Measurements from ENCODE around the gene AMER1.

The AMER1 gene

GRCh38 chrX:64205735-64206501 lies 410 bp upstream of the AMER1 start:
- no peak for TF ChIP-seq CTCF (IDR thresholded peaks at IDR 0.05; ENCODE audit: insufficient read depth, low read length, poor library complexity, severe bottlenecking)
- peak; percentile 92 for DNase-seq (ENCODE audit: extremely low read depth, insufficient read length)
- Histone ChIP-seq H3K36me3 (ENCODE audit: control insufficient read depth, insufficient read depth, low read length) (no peaks in the 10 kb centered on the region; the same call in 1 of the 2 replicates), H3K4me3 (replicated peaks; ENCODE audit: low read depth, low read length) (peak overlapping the region; percentile 70), H3K27me3 (replicated peaks; ENCODE audit: control insufficient read depth, insufficient read depth, low read length) (no peaks in the 10 kb centered on the region)

- Histone ChIP-seq H3K27me3 (replicated peaks; ENCODE audit: control insufficient read depth, insufficient read depth, low read length) (no peaks in the 10 kb centered on the region), H3K4me3 (replicated peaks; ENCODE audit: low read depth, low read length) (peak overlapping the region; percentile 70), H3K36me3 (ENCODE audit: control insufficient read depth, insufficient read depth, low read length) (no peaks in the 10 kb centered on the region; the same call in 1 of the 2 replicates)
- DNase-seq (ENCODE audit: extremely low read depth, insufficient read length) = peak; percentile 51
- no peak for TF ChIP-seq CTCF (IDR thresholded peaks at IDR 0.05; ENCODE audit: insufficient read depth, low read length, poor library complexity, severe bottlenecking)
Measured at GRCh38 chrX:64204701-64205440, 637 bp downstream of the AMER1 start.

- peak; percentile 3 for DNase-seq (ENCODE audit: extremely low read depth, insufficient read length)
- no peak for TF ChIP-seq CTCF (IDR thresholded peaks at IDR 0.05; ENCODE audit: insufficient read depth, low read length, poor library complexity, severe bottlenecking)
- H3K36me3 ChIP-seq (ENCODE audit: control insufficient read depth, insufficient read depth, low read length) = no peaks in the 10 kb centered on the region; the same call in 1 of the 2 replicates
- H3K27me3 ChIP-seq (replicated peaks; ENCODE audit: control insufficient read depth, insufficient read depth, low read length) = no peaks in the 10 kb centered on the region
- peak overlapping the region; percentile 70 for H3K4me3 ChIP-seq (replicated peaks; ENCODE audit: low read depth, low read length)
Measured at GRCh38 chrX:64204252-64204651, 1.3 kb downstream of the AMER1 start.

GRCh38 chrX:64202808-64203325 lies 2.6 kb downstream of the AMER1 start:
- H3K27me3 ChIP-seq (replicated peaks; ENCODE audit: control insufficient read depth, insufficient read depth, low read length) = no peaks in the 10 kb centered on the region
- no peak overlapping the region for H3K4me3 ChIP-seq (replicated peaks; ENCODE audit: low read depth, low read length)
- no peaks in the 10 kb centered on the region; the same call in 1 of the 2 replicates for H3K36me3 ChIP-seq (ENCODE audit: control insufficient read depth, insufficient read depth, low read length)
- DNase-seq (ENCODE audit: extremely low read depth, insufficient read length) = no peak
- TF ChIP-seq CTCF (IDR thresholded peaks at IDR 0.05; ENCODE audit: insufficient read depth, low read length, poor library complexity, severe bottlenecking) = no peak

- Histone ChIP-seq H3K36me3 (ENCODE audit: control insufficient read depth, insufficient read depth, low read length) (no peaks in the 10 kb centered on the region), H3K4me3 (replicated peaks; ENCODE audit: low read depth, low read length) (no peak overlapping the region), H3K27me3 (replicated peaks; ENCODE audit: control insufficient read depth, insufficient read depth, low read length) (no peaks in the 10 kb centered on the region)
- no peak for DNase-seq (ENCODE audit: extremely low read depth, insufficient read length)
- no peak for TF ChIP-seq CTCF (IDR thresholded peaks at IDR 0.05; ENCODE audit: insufficient read depth, low read length, poor library complexity, severe bottlenecking)
Measured at GRCh38 chrX:64198036-64198435, 7.5 kb downstream of the AMER1 start.
